Measurements from ENCODE around the gene WDR45B.

The WDR45B gene

GRCh38 chr17:82668024-82668630 lies 19.9 kb upstream of the WDR45B start:
- TF ChIP-seq CTCF (conservative IDR thresholded peaks at IDR 0.05; ENCODE audit: low read depth, low read length), result no peak
- DNase-seq (ENCODE audit: low read depth), result no peak

GRCh38 chr17:82667668-82668000 lies 19.4 kb upstream of the WDR45B start:
- DNase-seq (ENCODE audit: low read depth), result no peak
- TF ChIP-seq CTCF (conservative IDR thresholded peaks at IDR 0.05; ENCODE audit: low read depth, low read length), result no peak
- no peak overlapping the region for H3K4me3 ChIP-seq (ENCODE audit: low read depth, low read length)

More at GRCh38 chr17:82668024-82668630, 19.9 kb upstream of the WDR45B start:
- H3K4me3 ChIP-seq (ENCODE audit: low read depth, low read length), result no peak overlapping the region

GRCh38 chr17:82666931-82667667 lies 18.9 kb upstream of the WDR45B start:
- no peak for TF ChIP-seq CTCF (conservative IDR thresholded peaks at IDR 0.05; ENCODE audit: low read depth, low read length)
- no peak for DNase-seq (ENCODE audit: low read depth)
- no peak overlapping the region for H3K4me3 ChIP-seq (ENCODE audit: low read depth, low read length)

- TF ChIP-seq CTCF (conservative IDR thresholded peaks at IDR 0.05; ENCODE audit: low read depth, low read length), result no peak
- no peak overlapping the region for H3K4me3 ChIP-seq (ENCODE audit: low read depth, low read length)
- DNase-seq (ENCODE audit: low read depth), result no peak
These were observed 17.6 kb upstream of the WDR45B start for GRCh38 chr17:82665891-82666290.

GRCh38 chr17:82665217-82665616 lies 17.0 kb upstream of the WDR45B start:
- DNase-seq (ENCODE audit: low read depth), result no peak
- no peak for TF ChIP-seq CTCF (conservative IDR thresholded peaks at IDR 0.05; ENCODE audit: low read depth, low read length)
- H3K4me3 ChIP-seq (ENCODE audit: low read depth, low read length), result no peak overlapping the region

- H3K4me3 ChIP-seq (ENCODE audit: low read depth, low read length), result no peak overlapping the region
- no peak for DNase-seq (ENCODE audit: low read depth)
- no peak for TF ChIP-seq CTCF (conservative IDR thresholded peaks at IDR 0.05; ENCODE audit: low read depth, low read length)
These were observed 16.5 kb upstream of the WDR45B start for GRCh38 chr17:82664701-82665182.

- no peak overlapping the region for H3K4me3 ChIP-seq (ENCODE audit: low read depth, low read length)
- DNase-seq (ENCODE audit: low read depth), result no peak
- TF ChIP-seq CTCF (conservative IDR thresholded peaks at IDR 0.05; ENCODE audit: low read depth, low read length), result no peak
These were observed 16.0 kb upstream of the WDR45B start for GRCh38 chr17:82664276-82664575.

Measured in choroid plexus epithelial cell (primary cell).